ENCODE results near the gene PCSK4.

Gene PCSK4

GRCh38 chr19:1435378-1435989 is 54.7 kb downstream of the PCSK4 start:
- DNase-seq = no peak

DNA sequence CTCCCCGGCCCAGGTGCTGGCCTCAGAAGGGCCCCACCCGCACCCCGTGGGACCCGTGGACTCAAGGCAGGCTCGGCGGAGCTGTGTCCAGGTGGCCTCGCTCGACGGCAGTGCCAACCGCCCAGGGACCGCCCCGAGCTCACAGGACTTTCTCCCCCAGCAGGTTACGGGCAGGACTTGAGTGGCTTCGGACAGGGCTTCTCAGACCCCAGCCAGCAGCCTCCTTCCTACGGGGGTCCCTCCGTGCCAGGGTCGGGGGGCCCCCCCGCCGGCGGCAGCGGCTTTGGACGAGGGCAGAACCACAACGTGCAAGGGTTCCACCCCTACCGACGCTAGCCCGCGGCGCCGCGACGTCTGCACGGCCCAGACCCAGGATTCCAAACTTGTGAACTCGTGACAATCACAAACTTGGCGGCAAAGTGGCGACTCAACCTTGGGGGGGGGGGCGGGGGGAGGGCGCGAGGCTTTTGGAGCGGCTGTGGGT is 55.5 kb downstream of the PCSK4 start:
- no peak for DNase-seq

GRCh38 chr19:1434040-1434366 is 56.1 kb downstream of the PCSK4 start:
- DNase-seq = no peak

DNA sequence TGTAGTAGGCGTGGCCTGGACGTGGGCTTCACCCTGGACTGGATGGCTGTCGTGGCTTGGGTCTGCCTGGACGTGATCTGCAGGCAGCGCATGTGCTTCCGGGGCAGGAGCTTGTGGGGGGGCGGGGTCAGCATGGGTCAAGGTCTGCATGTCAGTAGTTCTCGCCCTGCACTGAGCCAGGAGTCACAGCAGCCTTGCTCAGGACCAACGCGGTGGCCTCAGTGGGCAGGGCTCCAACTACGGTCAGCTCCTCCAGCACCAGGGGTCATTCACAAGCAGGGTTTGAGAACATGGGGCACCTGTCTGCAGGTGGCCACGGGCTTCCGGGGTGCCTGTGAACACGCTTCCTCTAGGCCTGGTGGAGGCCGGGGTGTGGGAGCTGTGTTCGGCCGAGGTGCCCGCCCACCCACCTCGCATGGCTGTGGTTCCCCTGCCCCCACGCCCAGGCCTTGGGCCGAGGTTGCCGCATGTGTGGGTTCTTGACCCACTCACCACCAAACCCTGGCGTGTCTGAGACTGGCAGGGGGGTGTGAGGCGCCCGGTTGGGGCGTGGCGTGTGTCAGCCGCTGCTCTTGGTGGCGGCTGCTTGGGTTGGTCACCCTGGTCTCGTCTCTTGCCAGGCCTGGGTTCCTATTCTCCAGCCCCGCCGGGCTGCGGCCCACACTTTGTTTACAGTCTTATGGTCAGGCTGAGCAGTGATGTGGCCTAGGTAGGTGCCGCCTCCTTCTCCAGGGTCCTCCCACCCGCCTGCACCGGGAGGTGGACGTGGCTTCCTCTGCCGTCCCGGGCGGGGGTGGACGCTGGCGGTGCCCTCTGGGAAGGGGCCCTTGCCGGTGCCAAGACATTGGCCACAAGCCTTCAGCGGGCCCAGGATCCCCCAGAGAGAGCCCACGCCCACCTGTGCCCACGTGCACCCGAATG is 56.8 kb downstream of the PCSK4 start:
- DNase-seq = no peak

DNA sequence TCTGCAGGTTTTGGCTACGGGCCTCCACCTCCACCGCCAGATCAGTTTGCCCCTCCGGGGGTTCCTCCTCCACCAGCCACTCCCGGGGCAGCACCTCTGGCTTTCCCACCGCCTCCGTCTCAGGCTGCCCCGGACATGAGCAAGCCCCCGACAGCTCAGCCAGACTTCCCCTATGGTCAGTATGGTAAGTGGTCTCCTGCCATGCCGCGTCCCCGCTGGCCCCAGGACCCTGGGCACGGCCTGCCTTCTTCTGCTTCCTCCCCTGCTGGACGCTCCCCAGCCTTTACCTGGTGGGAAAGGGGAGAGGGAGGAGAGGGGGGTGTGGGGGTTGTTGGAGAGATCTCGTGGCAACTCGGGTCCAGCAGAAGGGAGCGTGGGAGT is 57.7 kb downstream of the PCSK4 start:
- no peak for DNase-seq

- DNase-seq = no peak
Observed at GRCh38 chr19:1431759-1432506, 58.2 kb downstream of the PCSK4 start.

Measured in fibroblast of skin of back (primary cell).